HepG2 (cell line): Measurements from ENCODE around the gene PXK. TPM values are rescaled to one million over a fixed set of nuclear protein-coding genes. Genes with fewer than 3 reads are reported as not detected.

Experiments
- ARHGAP35 ChIP-seq: sonication (generic); formaldehyde crosslinking; IDR thresholded peaks from 2 replicates; pipeline ENCODE4 v1.9.0; 2022; ENCODE audit warnings: mild to moderate bottlenecking, inconsistent platforms, moderate library complexity, missing genetic modification reagents, borderline replicate concordance
- BRD4 ChIP-seq: sonication (generic); formaldehyde crosslinking; IDR thresholded peaks from 2 replicates; pipeline ENCODE4 v1.4.0; 2020; ENCODE audit warnings: missing genetic modification reagents
- CHD4 ChIP-seq: fragments of 200-600 bp; sonication (generic); IDR thresholded peaks from 2 replicates; pipeline ENCODE4 v1.7.0; 2017; ENCODE audit warnings: mild to moderate bottlenecking, low read length, borderline replicate concordance
- DMAP1 ChIP-seq: IDR thresholded peaks from 2 replicates; pipeline ENCODE4 v1.6.1; 2016
- ERF ChIP-seq: IDR thresholded peaks from 2 replicates; pipeline ENCODE4 v1.6.1; 2018; ENCODE audit warnings: missing biosample characterization, missing genetic modification reagents
- ETV5 ChIP-seq: IDR thresholded peaks from 2 replicates; pipeline ENCODE4 v1.6.1; 2018; ENCODE audit warnings: missing biosample characterization, missing genetic modification reagents, inconsistent platforms, borderline replicate concordance
- FOXA1 ChIP-seq, 2 experiments: fragments of 450-650 bp in 1 of 2; sonication (generic) in 1 of 2; formaldehyde crosslinking in 1 of 2; IDR thresholded peaks; 2 replicates each; pipeline versions ENCODE4 v1.4.0 to v1.6.1; 2016 to 2020; ENCODE audit warnings: missing genetic modification reagents in 1 of 2
- FOXO1 ChIP-seq: sonication (generic); formaldehyde crosslinking; IDR thresholded peaks from 2 replicates; pipeline ENCODE4 v1.4.0; 2020; ENCODE audit warnings: missing genetic modification reagents
- HCFC1 ChIP-seq: fragments of 150-350 bp; IDR thresholded peaks from 2 replicates; pipeline ENCODE4 v1.6.1; 2014; ENCODE audit warnings: low read depth, low read length
- HOXA3 ChIP-seq: sonication (generic); formaldehyde crosslinking; IDR thresholded peaks from 2 replicates; pipeline ENCODE4 v1.5.0; 2020; ENCODE audit warnings: missing genetic modification reagents
- MAF1 ChIP-seq: sonication (generic); formaldehyde crosslinking; IDR thresholded peaks from 2 replicates; pipeline ENCODE4 v1.5.0; 2020; ENCODE audit warnings: missing genetic modification reagents, borderline replicate concordance
- PAX8 ChIP-seq: sonication (generic); formaldehyde crosslinking; IDR thresholded peaks from 2 replicates; pipeline ENCODE4 v1.8.0; 2022; ENCODE audit warnings: mild to moderate bottlenecking, missing genetic modification reagents, borderline replicate concordance
- SALL1 ChIP-seq: sonication (generic); formaldehyde crosslinking; IDR thresholded peaks from 2 replicates; pipeline ENCODE4 v1.8.0; 2022; ENCODE audit warnings: mild to moderate bottlenecking, missing genetic modification reagents
- SSRP1 ChIP-seq: IDR thresholded peaks from 2 replicates; pipeline ENCODE4 v1.6.1; 2016; ENCODE audit warnings: control low read depth
- YY1 ChIP-seq: IDR thresholded peaks from 2 replicates; pipeline ENCODE4 v1.6.1; 2011; ENCODE audit warnings: low read length, low read depth, moderate library complexity, mild to moderate bottlenecking; ENCODE audit not compliant: insufficient read depth, insufficient replicate concordance
- ZFP37 ChIP-seq: sonication (generic); formaldehyde crosslinking; IDR thresholded peaks from 2 replicates; pipeline ENCODE4 v1.4.0; 2020; ENCODE audit warnings: missing genetic modification reagents, borderline replicate concordance
- ZFX ChIP-seq: sonication (generic); formaldehyde crosslinking; IDR thresholded peaks from 2 replicates; pipeline ENCODE4 v1.4.0; 2020; ENCODE audit warnings: mild to moderate bottlenecking, low read depth, missing genetic modification reagents, moderate library complexity
- ZKSCAN5 ChIP-seq: sonication (generic); formaldehyde crosslinking; IDR thresholded peaks from 2 replicates; pipeline ENCODE4 v1.5.1; 2020; ENCODE audit warnings: mild to moderate bottlenecking, missing genetic modification reagents
- ZMYM4 ChIP-seq: sonication (generic); formaldehyde crosslinking; IDR thresholded peaks from 2 replicates; pipeline ENCODE4 v1.8.1; 2023; ENCODE audit warnings: mild to moderate bottlenecking, missing genetic modification reagents
- ZNF160 ChIP-seq: sonication (generic); formaldehyde crosslinking; IDR thresholded peaks from 2 replicates; pipeline ENCODE4 v1.8.0; 2022; ENCODE audit warnings: mild to moderate bottlenecking, inconsistent platforms, missing genetic modification reagents
- ZNF205 ChIP-seq: IDR thresholded peaks from 2 replicates; pipeline ENCODE4 v1.6.1; 2018; ENCODE audit warnings: missing biosample characterization, missing genetic modification reagents
- ZNF367 ChIP-seq: sonication (generic); formaldehyde crosslinking; IDR thresholded peaks from 2 replicates; pipeline ENCODE4 v1.4.0; 2020; ENCODE audit warnings: missing genetic modification reagents, borderline replicate concordance
- ZNF510 ChIP-seq: sonication (generic); formaldehyde crosslinking; IDR thresholded peaks from 2 replicates; pipeline ENCODE4 v1.4.0; 2020; ENCODE audit warnings: low read depth, mild to moderate bottlenecking, missing genetic modification reagents
- ZNF841 ChIP-seq: sonication (generic); formaldehyde crosslinking; IDR thresholded peaks from 2 replicates; pipeline ENCODE4 v1.8.1; 2023; ENCODE audit warnings: missing genetic modification reagents, borderline replicate concordance
- ZNF891 ChIP-seq: sonication (generic); formaldehyde crosslinking; IDR thresholded peaks from 2 replicates; pipeline ENCODE4 v1.5.0; 2020; ENCODE audit warnings: mild to moderate bottlenecking, missing genetic modification reagents
- ZSCAN9 ChIP-seq: IDR thresholded peaks from 2 replicates; pipeline ENCODE4 v1.6.1; 2016; ENCODE audit warnings: borderline replicate concordance
- polyA plus RNA-seq, 8 experiments: library from polyadenylated mRNA; depleted of rRNA in 3 of 8; stranded (reverse) in 7 of 8; unstranded in 1 of 8; fragments of >200 nt; fragmentation: Illumina TruSeq in 4 of 8; extraction: Trizol in 4 of 8; gene quantifications; 2 replicates each; pipeline versions ENCODE4 v1.2.1 to v1.2.3, GENCODE V29; 2011 to 2016; ENCODE audit warnings: low read depth in 4 of 8, missing spikeins in 1 of 8, mixed read lengths in 1 of 8; ENCODE audit not compliant: insufficient read depth in 1 of 8
- total RNA-seq, 5 experiments: library from RNA; depleted of rRNA; stranded (reverse); fragments of >200 nt; fragmentation: Illumina TruSeq; extraction: Trizol; gene quantifications; 2 replicates each; pipeline ENCODE4 v1.2.3, GENCODE V29; 2016; ENCODE audit warnings: low read depth in 1 of 5
- TF ChIP-seq, protein P1 (sequence below): sonication (generic); formaldehyde crosslinking; IDR thresholded peaks from 2 replicates; pipeline ENCODE4 v1.5.0; 2020; ENCODE audit warnings: missing genetic modification reagents, mild to moderate bottlenecking, borderline replicate concordance
- TF ChIP-seq, protein P2 (sequence below): sonication (generic); formaldehyde crosslinking; IDR thresholded peaks from 2 replicates; pipeline ENCODE4 v1.4.0; 2020; ENCODE audit warnings: missing genetic modification reagents
- TF ChIP-seq, protein P3 (sequence below): IDR thresholded peaks from 2 replicates; pipeline ENCODE4 v1.6.1; 2016; ENCODE audit warnings: low read depth, borderline replicate concordance

The PXK gene
- total and polyA plus RNA-seq, 2 of the 13 experiments (the other 11 are each of a cell fraction or from before 2014, with no cell fraction given) = 6.4 to 18.6 TPM

DNA sequence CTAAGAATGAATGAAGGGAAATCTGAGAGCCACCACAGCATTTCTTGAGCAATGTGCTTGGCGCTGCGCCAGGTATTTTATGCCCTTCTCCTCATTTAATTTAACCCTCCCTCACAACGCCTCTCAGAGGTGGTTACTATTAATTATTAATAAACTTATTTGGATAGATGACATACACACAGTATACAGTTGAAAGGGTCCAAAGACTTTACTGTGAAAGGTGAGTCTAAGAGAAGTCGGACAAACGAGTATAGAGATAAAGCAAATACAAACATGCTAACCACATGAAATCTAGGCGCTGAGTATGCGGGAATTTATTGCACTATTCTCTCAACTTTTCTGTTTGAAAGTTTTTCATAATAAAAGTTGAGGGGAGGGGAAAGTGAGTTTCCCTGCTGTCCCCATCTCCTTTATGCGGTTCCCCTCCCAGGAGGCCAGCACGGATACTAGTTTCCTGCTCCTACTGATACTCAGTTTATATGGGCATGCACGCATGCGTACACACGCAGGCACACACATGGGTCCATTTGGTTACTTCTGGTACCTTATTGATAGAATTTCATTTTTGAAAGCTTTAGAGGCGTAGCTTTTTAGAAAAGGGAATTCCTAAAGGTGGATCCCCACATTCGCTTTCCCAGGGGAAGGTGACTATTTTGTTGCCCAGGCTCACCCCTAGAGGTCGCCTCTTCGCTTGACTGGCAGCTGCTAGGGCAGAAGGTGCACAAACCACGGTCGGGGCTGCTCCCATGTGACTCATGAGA is 130.7 kb downstream of the PXK start (continued):
- TF ChIP-seq YY1 (peak; percentile 41), ZSCAN9 (CRISPR knock-in tag) (no peak), ZFP37 (CRISPR knock-in tag) (no peak), BRD4 (CRISPR knock-in tag) (no peak), SSRP1 (CRISPR knock-in tag) (no peak), ERF (CRISPR knock-in tag) (peak; percentile 42), HOXA3 (CRISPR knock-in tag) (peak; percentile 18; the same call in 1 of the 2 replicates), CHD4 (no peak), FOXO1 (CRISPR knock-in tag) (0 out of 2 replicates have a peak, but pooled peaks have one; percentile 40), ZNF510 (CRISPR knock-in tag) (no peak), ZFX (no peak; the same call in 1 of the 2 replicates), ARHGAP35 (CRISPR knock-in tag) (no peak), PAX8 (CRISPR knock-in tag) (no peak), ZNF841 (CRISPR knock-in tag) (no peak), SALL1 (peak; percentile 80), MAF1 (CRISPR knock-in tag) (no peak), ZNF891 (CRISPR knock-in tag) (no peak), ZNF367 (no peak), ZMYM4 (CRISPR knock-in tag) (no peak; the same call in 1 of the 2 replicates), ETV5 (CRISPR knock-in tag) (no peak), ZKSCAN5 (no peak), DMAP1 (no peak), FOXA1 (IDR thresholded peaks at IDR 0.05) (no peak), FOXA1 (CRISPR knock-in tag; IDR thresholded peaks at IDR 0.05) (no peak), ZNF160 (CRISPR knock-in tag) (0 out of 2 replicates have a peak, but pooled peaks have one; percentile 19), HCFC1 (no peak), ZNF205 (no peak)
- TF ChIP-seq, protein P1, sequence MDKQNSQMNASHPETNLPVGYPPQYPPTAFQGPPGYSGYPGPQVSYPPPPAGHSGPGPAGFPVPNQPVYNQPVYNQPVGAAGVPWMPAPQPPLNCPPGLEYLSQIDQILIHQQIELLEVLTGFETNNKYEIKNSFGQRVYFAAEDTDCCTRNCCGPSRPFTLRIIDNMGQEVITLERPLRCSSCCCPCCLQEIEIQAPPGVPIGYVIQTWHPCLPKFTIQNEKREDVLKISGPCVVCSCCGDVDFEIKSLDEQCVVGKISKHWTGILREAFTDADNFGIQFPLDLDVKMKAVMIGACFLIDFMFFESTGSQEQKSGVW (CRISPR knock-in tag) = no peak
- TF ChIP-seq, protein P2, sequence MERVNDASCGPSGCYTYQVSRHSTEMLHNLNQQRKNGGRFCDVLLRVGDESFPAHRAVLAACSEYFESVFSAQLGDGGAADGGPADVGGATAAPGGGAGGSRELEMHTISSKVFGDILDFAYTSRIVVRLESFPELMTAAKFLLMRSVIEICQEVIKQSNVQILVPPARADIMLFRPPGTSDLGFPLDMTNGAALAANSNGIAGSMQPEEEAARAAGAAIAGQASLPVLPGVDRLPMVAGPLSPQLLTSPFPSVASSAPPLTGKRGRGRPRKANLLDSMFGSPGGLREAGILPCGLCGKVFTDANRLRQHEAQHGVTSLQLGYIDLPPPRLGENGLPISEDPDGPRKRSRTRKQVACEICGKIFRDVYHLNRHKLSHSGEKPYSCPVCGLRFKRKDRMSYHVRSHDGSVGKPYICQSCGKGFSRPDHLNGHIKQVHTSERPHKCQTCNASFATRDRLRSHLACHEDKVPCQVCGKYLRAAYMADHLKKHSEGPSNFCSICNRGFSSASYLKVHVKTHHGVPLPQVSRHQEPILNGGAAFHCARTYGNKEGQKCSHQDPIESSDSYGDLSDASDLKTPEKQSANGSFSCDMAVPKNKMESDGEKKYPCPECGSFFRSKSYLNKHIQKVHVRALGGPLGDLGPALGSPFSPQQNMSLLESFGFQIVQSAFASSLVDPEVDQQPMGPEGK (CRISPR knock-in tag) = peak; percentile 41; the same call in 1 of the 2 replicates
- TF ChIP-seq, protein P3, sequence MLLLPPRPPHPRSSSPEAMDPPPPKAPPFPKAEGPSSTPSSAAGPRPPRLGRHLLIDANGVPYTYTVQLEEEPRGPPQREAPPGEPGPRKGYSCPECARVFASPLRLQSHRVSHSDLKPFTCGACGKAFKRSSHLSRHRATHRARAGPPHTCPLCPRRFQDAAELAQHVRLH = no peak; the same call in 1 of the 2 replicates
